Uterus (tissue), 4 donors: ENCODE measurements around the gene TXNDC9. TPM values are rescaled to one million over a fixed set of nuclear protein-coding genes. Genes with fewer than 3 reads are reported as not detected.
"Not testable (repeated sequence)": the region's sequence is repeated elsewhere in the genome, so short reads cannot be mapped to it uniquely, and the experiment has no call there.

Experiments
- DNase-seq, 2 donors: peaks; one replicate each; pipeline ENCODE4 v3.0.0-alpha.2; 2019 to 2020
- H3K27ac ChIP-seq, 2 donors: fragments of 200-600 bp; sonication (generic); 1 replicate in 1 of 2; 2 replicates in 1 of 2; pipeline ENCODE4 v1.5.1; 2016 to 2018
- H3K27me3 ChIP-seq, 2 donors: fragments of 200-600 bp; sonication (generic); one replicate each; pipeline ENCODE4 v1.5.1; 2018 to 2019; ENCODE audit warnings: control low read depth in 1 of 2
- H3K36me3 ChIP-seq, 2 donors: fragments of 200-600 bp; sonication (generic); one replicate each; pipeline ENCODE4 v1.5.1; 2019; ENCODE audit warnings: control low read depth in 1 of 2
- H3K4me1 ChIP-seq, 2 donors: fragments of 200-600 bp; sonication (generic); one replicate each; pipeline ENCODE4 v1.5.1; 2018 to 2019; ENCODE audit warnings: control low read depth in 1 of 2
- H3K4me3 ChIP-seq, 2 donors: fragments of 200-600 bp; sonication (generic); 1 replicate in 1 of 2; 2 replicates in 1 of 2; pipeline ENCODE4 v1.5.1; 2018 to 2019; ENCODE audit warnings: mild to moderate bottlenecking in 1 of 2
- H3K9me3 ChIP-seq, 2 donors: fragments of 200-600 bp; sonication (generic); one replicate each; pipeline ENCODE4 v1.5.1; 2019; ENCODE audit warnings: control low read depth in 1 of 2
- CTCF ChIP-seq, 4 experiments: fragments of 200-600 bp in 2 of 4; fragments of 450-650 bp in 2 of 4; sonication (generic) in 2 of 4; IDR thresholded peaks; one replicate each; pipeline ENCODE4 v1.5.1; 2016 to 2019; ENCODE audit warnings: antibody characterized with exemption in 4 of 4, mild to moderate bottlenecking in 2 of 4, moderate library complexity in 1 of 4
- POLR2A ChIP-seq, 2 donors: fragments of 450-650 bp; IDR thresholded peaks; one replicate each; pipeline ENCODE4 v1.6.1; 2016; ENCODE audit warnings: antibody characterized with exemption in 2 of 2, mild to moderate bottlenecking in 1 of 2, moderate library complexity in 1 of 2
- intact Hi-C: fragments of 100-400 bp; cut with DNase I; formaldehyde crosslinking; loops from one replicate; pipeline ENCODE4 v1.15.1; 2023; ENCODE audit warnings: low total_unique reads
- total RNA-seq, 4 donors: library from RNA; depleted of rRNA in 3 of 4; stranded (reverse); fragments of >200 nt in 3 of 4; gene quantifications; one replicate each; pipeline versions ENCODE4 v1.1.0 to v1.2.4, GENCODE V29; 2014 to 2023
- donor health status: DM: yes; HTN: yes; CAD: no.

Gene TXNDC9
- total RNA-seq, 4 donors from 2014 or later, result 31.8 to 75.8 (median 36.2) TPM

GRCh38 chr2:99285526-99285925 is 50.6 kb downstream of the TXNDC9 start:
- intact Hi-C loops, result no loop called here
- H3K36me3 ChIP-seq, result no peaks in the 10 kb centered on the region
- H3K4me3 ChIP-seq, result no peak overlapping the region
- H3K4me1 ChIP-seq, result no peaks in the 10 kb centered on the region
- H3K27ac ChIP-seq, result no peak overlapping the region
- no peak for DNase-seq
- TF ChIP-seq CTCF (IDR thresholded peaks at IDR 0.05) (no peak), POLR2A (IDR thresholded peaks at IDR 0.05) (no peak)
- no peaks in the 10 kb centered on the region for H3K27me3 ChIP-seq
- no peaks in the 10 kb centered on the region for H3K9me3 ChIP-seq

GRCh38 chr2:99279969-99280695 is 56.0 kb downstream of the TXNDC9 start:
- DNase-seq, result no peak
- TF ChIP-seq CTCF (IDR thresholded peaks at IDR 0.05) (no peak), POLR2A (IDR thresholded peaks at IDR 0.05) (no peak)
- Histone ChIP-seq H3K9me3 (no peaks in the 10 kb centered on the region), H3K36me3 (no peaks in the 10 kb centered on the region), H3K27me3 (no peaks in the 10 kb centered on the region), H3K4me3 (no peak overlapping the region), H3K27ac (no peak overlapping the region), H3K4me1 (no peaks in the 10 kb centered on the region)
- intact Hi-C loops, result no loop called here

- intact Hi-C loops, result no loop called here
- Histone ChIP-seq H3K27ac (no peak overlapping the region), H3K27me3 (no peaks in the 10 kb centered on the region), H3K4me1 (no peaks in the 10 kb centered on the region), H3K36me3 (no peaks in the 10 kb centered on the region), H3K4me3 (no peak overlapping the region), H3K9me3 (no peaks in the 10 kb centered on the region)
- DNase-seq, result no peak
- TF ChIP-seq POLR2A (IDR thresholded peaks at IDR 0.05) (no peak), CTCF (IDR thresholded peaks at IDR 0.05) (no peak)
These were observed 57.3 kb downstream of the TXNDC9 start for GRCh38 chr2:99278793-99279291.

GRCh38 chr2:99278195-99278765 is 57.9 kb downstream of the TXNDC9 start:
- H3K9me3 ChIP-seq, H3K4me3 ChIP-seq, H3K36me3 ChIP-seq, intact Hi-C loops, H3K4me1 ChIP-seq, DNase-seq, H3K27ac ChIP-seq, H3K27me3 ChIP-seq: not testable (repeated sequence)

- Histone ChIP-seq H3K4me1 (no peaks in the 10 kb centered on the region), H3K27ac (no peak overlapping the region), H3K9me3 (no peaks in the 10 kb centered on the region), H3K4me3 (no peak overlapping the region), H3K36me3 (no peaks in the 10 kb centered on the region), H3K27me3 (no peaks in the 10 kb centered on the region)
- intact Hi-C loops, result no loop called here
- no peak for TF ChIP-seq POLR2A (IDR thresholded peaks at IDR 0.05)
- TF ChIP-seq CTCF (IDR thresholded peaks at IDR 0.05), result no peak
- DNase-seq, result no peak
These were observed 60.3 kb downstream of the TXNDC9 start for GRCh38 chr2:99275882-99276281.

Other genes with a start within 250 kb of the TXNDC9 start
- 1 to 10 TPM in 2 of 4 donors, not detected in 2; 1.6 to 2.8 TPM for gene C2orf15, start 194.6 kb downstream of the TXNDC9 start, total RNA-seq
- 10 to 100 TPM in 3 of 4 donors, 1 to 10 TPM in 1; 5.9 to 22.5 (median 16.2) TPM for gene TSGA10, start 181.4 kb downstream of the TXNDC9 start, total RNA-seq
- 100 to 1,000 TPM in 1 of 4 donors, 10 to 100 TPM in 2, 1 to 10 TPM in 1; 6.8 to 140 (median 11.0) TPM for gene LIPT1, start 181.4 kb downstream of the TXNDC9 start, total RNA-seq
- 10 to 100 TPM in 3 of 4 donors, 1 to 10 TPM in 1; 6.2 to 41.0 (median 22.7) TPM for gene MITD1, start 155.3 kb downstream of the TXNDC9 start, total RNA-seq
- 10 to 100 TPM; 27.2 to 47.7 (median 28.8) TPM for gene MRPL30, start 155.1 kb downstream of the TXNDC9 start, total RNA-seq
- gene LYG2, start 80.7 kb downstream of the TXNDC9 start, total RNA-seq, result not detected
- gene LYG1, start 35.1 kb downstream of the TXNDC9 start, total RNA-seq, result 1 to 10 TPM in 2 of 4 donors, under 1 TPM in 2; 0.29 to 3.0 (median 1.1) TPM
- gene EIF5B, start 1.1 kb upstream of the TXNDC9 start, total RNA-seq, result 10 to 100 TPM; 21.4 to 83.5 (median 33.5) TPM
- 100 to 1,000 TPM in 1 of 4 donors, 10 to 100 TPM in 3; 20.7 to 132 (median 65.4) TPM for gene REV1, start 153.7 kb upstream of the TXNDC9 start, total RNA-seq